Calu3 (cell line): ENCODE results near the gene PDE6B. TPM values are rescaled to one million over a fixed set of nuclear protein-coding genes. Genes with fewer than 3 reads are reported as not detected.

ENCODE experiments used
- BruUV-seq: library from RNA; stranded (reverse); fragments of 400-500 nt; replicated peaks from 2 replicates; lab custom pipeline; 2021; lab: Mats Ljungman, UMichigan
- CTCF ChIA-PET: fragments of 300-600 bp; sonication (Branson Sonifier 250); formaldehyde crosslinking; loops from one replicate; lab custom pipeline; 2022; ENCODE audit warnings: antibody characterized with exemption; lab: Charles Lee
- DNase-seq: peaks from one replicate; pipeline ENCODE4 v3.0.0; 2022
- H3K27ac Mint-ChIP-seq: one replicate; pipeline ENCODE4 v1.8.0; 2022; ENCODE audit warnings: mixed read lengths; ENCODE audit not compliant: unreplicated experiment
- H3K27me3 Mint-ChIP-seq: one replicate; pipeline ENCODE4 v1.8.0; 2022; ENCODE audit warnings: mixed read lengths; ENCODE audit not compliant: unreplicated experiment
- H3K36me3 Mint-ChIP-seq: one replicate; pipeline ENCODE4 v1.8.0; 2022; ENCODE audit warnings: mild to moderate bottlenecking, moderate library complexity, mixed read lengths; ENCODE audit not compliant: insufficient read depth, unreplicated experiment
- H3K4me1 Mint-ChIP-seq: one replicate; pipeline ENCODE4 v1.8.0; 2022; ENCODE audit warnings: mild to moderate bottlenecking, low read depth, mixed read lengths; ENCODE audit not compliant: unreplicated experiment
- H3K4me3 Mint-ChIP-seq: one replicate; pipeline ENCODE4 v1.8.0; 2022; ENCODE audit warnings: mild to moderate bottlenecking, low read depth, moderate library complexity, mixed read lengths; ENCODE audit not compliant: unreplicated experiment
- H3K9me3 Mint-ChIP-seq: one replicate; pipeline ENCODE4 v1.8.0; 2022; ENCODE audit warnings: low read depth, mixed read lengths; ENCODE audit not compliant: unreplicated experiment
- CTCF ChIP-seq: fragments of 200-600 bp; IDR thresholded peaks from one replicate; pipeline ENCODE4 v1.8.0; 2022; ENCODE audit warnings: antibody characterized with exemption; ENCODE audit not compliant: unreplicated experiment
- intact Hi-C: fragments of 100-400 bp; cut with micrococcal nuclease; formaldehyde crosslinking; loops from one replicate; pipeline ENCODE4 v1.10.0; 2022; ENCODE audit not compliant: unreplicated experiment
- total RNA-seq: library from RNA; stranded (reverse); gene quantifications from 2 replicates; pipeline ENCODE4 v1.2.3, GENCODE V29; 2022

Gene PDE6B
- total RNA-seq, 1 experiment from 2014 or later, result not detected

GRCh38 chr4:706834-707598 lies 81.6 kb downstream of the PDE6B start:
- BruUV-seq, result no TSS peak
- Mint-ChIP-seq H3K27ac (no peak overlapping the region), H3K36me3 (peaks cover 9% of the 10 kb centered on the region), H3K9me3 (no peaks in the 10 kb centered on the region), H3K4me1 (no peaks in the 10 kb centered on the region), H3K27me3 (peaks cover 13% of the 10 kb centered on the region), H3K4me3 (no peak overlapping the region)
- CTCF ChIA-PET, result no interaction called here
- DNase-seq, result no peak
- intact Hi-C loops, result no loop called here
- no peak for TF ChIP-seq CTCF

- H3K27me3 Mint-ChIP-seq, result peaks cover 3% of the 10 kb centered on the region
- no peaks in the 10 kb centered on the region for H3K9me3 Mint-ChIP-seq
- no peak overlapping the region for H3K4me3 Mint-ChIP-seq
- DNase-seq, result no peak
- H3K27ac Mint-ChIP-seq, result no peak overlapping the region
- peaks cover 9% of the 10 kb centered on the region for H3K36me3 Mint-ChIP-seq
- H3K4me1 Mint-ChIP-seq, result no peaks in the 10 kb centered on the region
- TF ChIP-seq CTCF, result no peak
- CTCF ChIA-PET, result no interaction called here
- no TSS peak for BruUV-seq
- intact Hi-C loops, result no loop called here
Observed at GRCh38 chr4:707929-708630, 82.7 kb downstream of the PDE6B start.

GRCh38 chr4:708631-708933 lies 83.2 kb downstream of the PDE6B start:
- Mint-ChIP-seq H3K9me3 (no peaks in the 10 kb centered on the region), H3K4me3 (no peak overlapping the region), H3K4me1 (no peaks in the 10 kb centered on the region), H3K27me3 (no peaks in the 10 kb centered on the region), H3K27ac (no peak overlapping the region), H3K36me3 (peaks cover 9% of the 10 kb centered on the region)
- BruUV-seq, result no TSS peak
- no peak for DNase-seq
- intact Hi-C loops, result no loop called here
- TF ChIP-seq CTCF, result no peak
- CTCF ChIA-PET, result no interaction called here

- H3K9me3 Mint-ChIP-seq, result no peaks in the 10 kb centered on the region
- H3K27me3 Mint-ChIP-seq, result no peaks in the 10 kb centered on the region
- no peak overlapping the region for H3K27ac Mint-ChIP-seq
- TF ChIP-seq CTCF, result no peak
- intact Hi-C loops, result no loop called here
- CTCF ChIA-PET, result no interaction called here
- no peak overlapping the region for H3K4me3 Mint-ChIP-seq
- no TSS peak for BruUV-seq
- no peak for DNase-seq
- no peaks in the 10 kb centered on the region for H3K4me1 Mint-ChIP-seq
- peaks cover 9% of the 10 kb centered on the region for H3K36me3 Mint-ChIP-seq
Observed at GRCh38 chr4:709348-709747, 84.0 kb downstream of the PDE6B start.
